ENCODE data around the gene IMP3.

The IMP3 gene

DNA sequence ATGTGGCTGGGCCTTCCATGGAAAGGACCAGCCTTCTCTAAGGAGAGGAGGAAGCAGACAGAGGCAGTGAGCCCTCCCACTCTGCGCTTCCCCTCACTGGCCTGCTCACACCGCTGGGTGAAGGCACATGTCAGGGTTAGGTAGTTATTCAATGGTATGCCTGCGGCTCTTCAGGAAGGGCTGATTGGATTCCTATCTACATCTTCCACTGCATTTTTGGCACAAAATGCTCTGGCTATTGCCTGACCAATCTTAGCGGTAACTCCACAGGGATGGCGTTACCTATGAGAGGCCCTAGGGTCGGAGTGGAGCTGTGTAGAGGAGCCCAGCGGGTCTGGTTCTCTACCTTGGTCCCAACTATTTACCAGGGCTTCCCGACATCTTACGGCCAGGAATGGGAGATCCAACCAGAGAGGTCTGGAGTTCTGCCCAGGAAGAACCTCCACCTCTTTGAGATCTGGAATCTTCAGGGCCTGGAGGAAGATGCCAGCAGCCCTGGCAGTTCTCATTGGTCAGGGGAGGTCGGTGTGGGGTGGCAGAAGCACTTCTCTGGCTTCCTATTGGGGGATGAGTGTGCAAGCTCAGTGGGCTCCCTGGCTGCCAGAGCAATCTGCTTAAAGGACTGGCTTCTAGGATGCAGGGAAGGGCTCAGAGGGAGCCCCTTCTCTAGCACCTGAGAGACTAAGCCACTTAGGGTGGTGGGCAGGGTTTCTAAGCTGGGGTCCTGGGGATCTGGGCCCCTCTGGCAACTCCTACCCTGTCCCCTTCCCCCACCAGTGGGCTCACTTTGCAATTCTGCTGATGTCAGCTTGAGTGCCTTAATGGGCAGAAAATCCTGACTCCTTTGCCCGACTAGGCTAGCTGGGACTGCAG is 31.9 kb upstream of the IMP3 start:
- Histone ChIP-seq H3K4me1 (ENCODE audit: control insufficient read depth, insufficient read depth, low read length, unreplicated experiment) (peaks cover 70% of the 10 kb centered on the region), H3K4me3 (ENCODE audit: low read depth, low read length) (0 out of 2 replicates have a peak overlapping the region, but pooled peaks have one; percentile 33), H3K27me3 (ENCODE audit: insufficient read depth, low read length) (no peaks in the 10 kb centered on the region), H3K79me2 (ENCODE audit: control insufficient read depth, insufficient read depth, low read length, unreplicated experiment) (no peaks in the 10 kb centered on the region), H3K27ac (ENCODE audit: low read depth, low read length) (peak overlapping the region; percentile 94), H3K36me3 (ENCODE audit: insufficient read depth, low read length) (no peaks in the 10 kb centered on the region), H2AFZ (ENCODE audit: low read length, unreplicated experiment) (no peak overlapping the region)

DNA sequence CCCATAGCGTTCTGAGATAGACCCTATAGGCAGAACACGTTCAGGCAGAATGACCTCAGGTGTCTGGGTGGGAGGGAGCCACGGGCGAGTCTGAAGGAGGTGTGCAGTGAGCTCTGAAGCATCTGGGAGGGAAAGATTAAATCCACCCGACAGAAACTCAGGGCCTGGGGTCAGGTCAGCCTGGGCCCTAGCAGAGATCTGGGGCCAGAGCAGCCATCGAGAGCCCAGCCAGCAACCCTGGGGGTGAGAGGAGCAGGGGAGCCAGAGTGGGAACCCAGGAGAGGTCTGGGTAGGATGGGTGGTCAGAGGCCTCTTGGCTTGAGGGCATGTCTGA is 29.8 kb upstream of the IMP3 start:
- 0 out of 2 replicates have a peak overlapping the region, but pooled peaks have one; percentile 4 for H3K27ac ChIP-seq (ENCODE audit: low read depth, low read length)
- H3K4me1 ChIP-seq (ENCODE audit: control insufficient read depth, insufficient read depth, low read length, unreplicated experiment) = peaks cover 83% of the 10 kb centered on the region

DNA sequence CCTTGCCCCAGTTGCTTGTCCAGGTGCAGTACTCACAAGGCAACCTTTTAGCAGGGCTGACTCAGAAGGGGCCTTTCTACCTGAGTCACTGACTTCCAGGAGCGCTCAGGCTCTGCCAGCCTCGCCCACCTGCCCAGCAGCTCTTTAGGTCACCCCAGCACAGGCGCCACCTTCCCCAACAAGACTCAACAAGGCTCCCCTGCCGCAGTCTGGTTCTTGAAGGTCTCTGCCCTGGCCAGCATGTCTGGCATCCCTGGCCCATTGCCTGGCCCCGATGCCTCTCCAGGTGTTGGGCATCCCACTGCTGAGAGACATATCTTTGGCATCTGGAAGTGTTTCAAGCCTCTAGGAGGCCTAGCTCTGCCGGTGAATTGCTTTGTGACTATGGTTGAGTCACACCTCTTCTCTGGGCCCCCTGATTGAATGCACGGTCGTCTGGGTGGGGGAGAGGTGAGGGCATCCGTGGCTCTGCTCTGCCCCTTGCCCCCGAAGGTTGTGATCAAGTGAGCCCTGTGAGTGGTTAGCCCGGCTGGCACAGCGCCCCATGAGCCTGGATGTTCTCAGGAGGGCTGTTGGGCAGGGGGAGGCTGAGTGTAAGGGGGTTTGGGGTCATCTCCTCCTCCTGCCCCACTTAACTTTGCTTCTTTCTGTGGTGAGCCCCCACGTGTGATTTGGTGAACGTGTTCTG is 29.3 kb upstream of the IMP3 start:
- H3K4me3 ChIP-seq (ENCODE audit: low read depth, low read length) = no peak overlapping the region
- peak overlapping the region; percentile 57 for H3K27ac ChIP-seq (ENCODE audit: low read depth, low read length)
- H3K79me2 ChIP-seq (ENCODE audit: control insufficient read depth, insufficient read depth, low read length, unreplicated experiment) = no peaks in the 10 kb centered on the region
- peaks cover 78% of the 10 kb centered on the region for H3K4me1 ChIP-seq (ENCODE audit: control insufficient read depth, insufficient read depth, low read length, unreplicated experiment)
- H3K27me3 ChIP-seq (ENCODE audit: insufficient read depth, low read length) = no peaks in the 10 kb centered on the region
- no peak overlapping the region for H2AFZ ChIP-seq (ENCODE audit: low read length, unreplicated experiment)
- no peaks in the 10 kb centered on the region for H3K36me3 ChIP-seq (ENCODE audit: insufficient read depth, low read length)

More for the DNA sequence above, 29.8 kb upstream of the IMP3 start:
- Histone ChIP-seq H3K79me2 (ENCODE audit: control insufficient read depth, insufficient read depth, low read length, unreplicated experiment) (no peaks in the 10 kb centered on the region), H3K27me3 (ENCODE audit: insufficient read depth, low read length) (no peaks in the 10 kb centered on the region), H3K36me3 (ENCODE audit: insufficient read depth, low read length) (no peaks in the 10 kb centered on the region), H3K4me3 (ENCODE audit: low read depth, low read length) (no peak overlapping the region), H2AFZ (ENCODE audit: low read length, unreplicated experiment) (no peak overlapping the region)

DNA sequence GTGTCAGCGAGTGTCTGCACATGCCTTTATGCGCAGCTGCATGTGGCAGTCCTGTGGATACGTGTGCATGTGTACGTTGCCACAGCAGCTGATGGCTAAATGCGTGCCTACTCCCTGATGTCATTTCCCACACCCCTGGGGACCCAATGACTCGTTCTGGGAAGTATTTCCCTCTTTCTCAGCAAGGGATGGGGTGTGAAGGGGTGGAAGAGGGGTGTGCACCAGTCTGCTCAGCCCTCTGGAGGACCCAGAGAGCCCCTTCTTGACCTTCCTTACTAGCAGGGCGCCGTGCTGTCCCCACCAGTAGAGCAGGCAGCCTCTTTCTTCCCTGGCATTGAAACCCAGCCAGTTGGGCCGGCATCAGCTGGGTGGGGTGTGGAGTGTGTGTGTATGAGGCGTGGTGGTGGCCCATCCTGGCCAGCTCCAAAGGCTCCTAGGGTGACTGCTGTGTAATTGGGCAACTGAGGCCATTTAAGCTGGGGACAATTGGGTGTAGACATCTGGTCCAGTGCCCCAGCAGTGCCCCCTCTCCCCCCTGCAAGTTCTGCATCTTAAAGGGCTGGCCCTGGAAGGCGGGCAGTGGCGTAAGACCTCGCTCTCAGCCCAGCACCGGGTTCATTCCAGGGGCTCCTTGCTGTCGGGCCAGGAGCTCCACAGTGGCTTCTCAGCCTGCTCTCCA is 26.9 kb upstream of the IMP3 start:
- no peaks in the 10 kb centered on the region for H3K36me3 ChIP-seq (ENCODE audit: insufficient read depth, low read length)
- no peaks in the 10 kb centered on the region for H3K79me2 ChIP-seq (ENCODE audit: control insufficient read depth, insufficient read depth, low read length, unreplicated experiment)
- peak overlapping the region; percentile 100 for H3K27ac ChIP-seq (ENCODE audit: low read depth, low read length)
- peak overlapping the region; percentile 63; the same call in 1 of the 2 replicates for H3K4me3 ChIP-seq (ENCODE audit: low read depth, low read length)
- H3K4me1 ChIP-seq (ENCODE audit: control insufficient read depth, insufficient read depth, low read length, unreplicated experiment) = peaks cover 54% of the 10 kb centered on the region
- H2AFZ ChIP-seq (ENCODE audit: low read length, unreplicated experiment) = no peak overlapping the region
- H3K27me3 ChIP-seq (ENCODE audit: insufficient read depth, low read length) = no peaks in the 10 kb centered on the region

DNA sequence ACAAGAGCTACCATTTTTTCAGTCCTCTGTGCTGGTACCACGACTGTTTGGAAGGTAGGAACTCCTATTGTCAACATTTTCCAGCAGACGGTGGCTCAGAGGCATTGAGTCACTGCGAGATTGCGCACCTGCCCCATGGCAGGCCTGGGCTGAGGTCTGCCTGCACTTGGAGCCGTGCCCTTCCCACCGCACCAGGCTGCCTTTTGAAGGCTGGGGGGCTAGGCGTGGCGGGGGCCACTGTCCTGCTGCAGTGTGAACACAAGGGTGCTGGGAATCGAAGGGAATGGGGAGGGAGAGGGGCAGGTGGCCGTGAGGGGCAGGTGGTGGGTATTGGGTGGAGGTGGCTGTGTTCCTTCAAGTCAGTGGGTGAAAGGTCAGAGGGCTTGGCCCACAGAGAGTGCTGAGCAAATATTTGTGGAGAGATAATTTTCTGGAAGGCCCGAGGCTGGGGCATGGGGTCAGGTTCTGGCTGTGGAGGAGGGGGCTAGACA is 24.0 kb upstream of the IMP3 start:
- Histone ChIP-seq H3K4me3 (ENCODE audit: low read depth, low read length) (no peak overlapping the region), H3K27ac (ENCODE audit: low read depth, low read length) (no peak overlapping the region), H3K79me2 (ENCODE audit: control insufficient read depth, insufficient read depth, low read length, unreplicated experiment) (peaks cover 8% of the 10 kb centered on the region), H3K27me3 (ENCODE audit: insufficient read depth, low read length) (no peaks in the 10 kb centered on the region), H3K4me1 (ENCODE audit: control insufficient read depth, insufficient read depth, low read length, unreplicated experiment) (peaks cover 58% of the 10 kb centered on the region), H2AFZ (ENCODE audit: low read length, unreplicated experiment) (no peak overlapping the region), H3K36me3 (ENCODE audit: insufficient read depth, low read length) (peaks cover under 1% of the 10 kb centered on the region; the same call in 1 of the 2 replicates)

DNA sequence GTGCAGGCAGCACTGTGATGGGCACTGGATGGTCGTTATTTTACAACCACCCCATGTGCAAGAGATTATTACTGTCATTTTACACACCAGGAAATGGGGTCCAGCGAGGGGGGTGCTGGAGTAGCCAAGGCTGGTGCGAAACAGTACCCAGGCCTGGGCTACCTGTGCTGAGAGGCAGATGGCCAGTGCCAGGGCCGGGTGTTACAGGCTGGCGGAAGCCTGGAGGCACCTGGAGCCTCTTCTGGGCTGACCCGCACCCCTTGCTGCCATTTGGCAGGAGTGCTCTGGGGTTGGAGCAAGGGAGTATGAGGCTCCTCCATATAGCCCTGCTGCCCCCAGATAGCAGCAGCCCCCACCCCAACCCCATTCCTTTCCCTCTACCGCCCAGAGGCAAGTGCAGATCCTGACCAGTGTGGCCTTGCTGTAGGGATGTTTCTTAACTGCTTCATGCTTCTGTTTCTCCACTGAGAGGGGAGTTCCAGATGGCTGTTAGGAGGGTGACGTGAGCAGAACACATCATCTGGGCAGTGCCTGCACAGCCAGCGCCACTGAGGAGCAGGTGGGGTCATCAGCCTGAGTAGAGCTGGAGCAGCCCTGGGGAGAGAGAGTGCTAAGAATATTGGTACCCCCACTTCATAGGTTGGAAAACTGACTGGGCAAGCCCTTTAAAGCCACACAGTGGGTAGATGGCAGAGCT is 22.9 kb upstream of the IMP3 start:
- Histone ChIP-seq H3K4me3 (ENCODE audit: low read depth, low read length) (no peak overlapping the region), H3K27ac (ENCODE audit: low read depth, low read length) (no peak overlapping the region), H3K4me1 (ENCODE audit: control insufficient read depth, insufficient read depth, low read length, unreplicated experiment) (peaks cover 53% of the 10 kb centered on the region)

DNA sequence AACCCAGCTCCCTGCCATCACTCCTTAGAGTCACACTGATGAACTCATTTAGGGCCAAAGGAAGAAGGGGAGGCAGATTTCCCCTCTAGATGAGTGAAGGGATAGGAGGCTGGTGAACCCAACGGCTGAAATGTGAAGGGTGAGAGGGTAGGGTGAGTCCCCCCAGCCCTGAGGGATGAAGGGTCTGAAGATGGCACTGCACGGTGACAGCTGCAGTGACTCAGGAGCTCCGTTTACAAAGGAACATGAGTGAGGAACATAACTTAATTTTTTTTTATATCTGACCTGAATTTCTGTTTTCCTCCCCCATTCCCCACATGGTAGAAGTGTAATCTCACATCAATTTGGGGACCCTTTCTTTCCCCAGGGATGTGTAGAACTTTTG is 21.7 kb upstream of the IMP3 start:
- Histone ChIP-seq H3K79me2 (ENCODE audit: control insufficient read depth, insufficient read depth, low read length, unreplicated experiment) (peaks cover 23% of the 10 kb centered on the region), H3K4me1 (ENCODE audit: control insufficient read depth, insufficient read depth, low read length, unreplicated experiment) (peaks cover 41% of the 10 kb centered on the region), H3K36me3 (ENCODE audit: insufficient read depth, low read length) (peaks cover 11% of the 10 kb centered on the region; the same call in 1 of the 2 replicates), H2AFZ (ENCODE audit: low read length, unreplicated experiment) (no peak overlapping the region), H3K27me3 (ENCODE audit: insufficient read depth, low read length) (no peaks in the 10 kb centered on the region), H3K27ac (ENCODE audit: low read depth, low read length) (peak overlapping the region; percentile 99), H3K4me3 (ENCODE audit: low read depth, low read length) (peak overlapping the region; percentile 43; the same call in 1 of the 2 replicates)

More for the DNA sequence above, 22.9 kb upstream of the IMP3 start:
- no peak overlapping the region for H2AFZ ChIP-seq (ENCODE audit: low read length, unreplicated experiment)
- peaks cover 9% of the 10 kb centered on the region; the same call in 1 of the 2 replicates for H3K36me3 ChIP-seq (ENCODE audit: insufficient read depth, low read length)
- peaks cover 11% of the 10 kb centered on the region for H3K79me2 ChIP-seq (ENCODE audit: control insufficient read depth, insufficient read depth, low read length, unreplicated experiment)
- H3K27me3 ChIP-seq (ENCODE audit: insufficient read depth, low read length) = no peaks in the 10 kb centered on the region

DNA sequence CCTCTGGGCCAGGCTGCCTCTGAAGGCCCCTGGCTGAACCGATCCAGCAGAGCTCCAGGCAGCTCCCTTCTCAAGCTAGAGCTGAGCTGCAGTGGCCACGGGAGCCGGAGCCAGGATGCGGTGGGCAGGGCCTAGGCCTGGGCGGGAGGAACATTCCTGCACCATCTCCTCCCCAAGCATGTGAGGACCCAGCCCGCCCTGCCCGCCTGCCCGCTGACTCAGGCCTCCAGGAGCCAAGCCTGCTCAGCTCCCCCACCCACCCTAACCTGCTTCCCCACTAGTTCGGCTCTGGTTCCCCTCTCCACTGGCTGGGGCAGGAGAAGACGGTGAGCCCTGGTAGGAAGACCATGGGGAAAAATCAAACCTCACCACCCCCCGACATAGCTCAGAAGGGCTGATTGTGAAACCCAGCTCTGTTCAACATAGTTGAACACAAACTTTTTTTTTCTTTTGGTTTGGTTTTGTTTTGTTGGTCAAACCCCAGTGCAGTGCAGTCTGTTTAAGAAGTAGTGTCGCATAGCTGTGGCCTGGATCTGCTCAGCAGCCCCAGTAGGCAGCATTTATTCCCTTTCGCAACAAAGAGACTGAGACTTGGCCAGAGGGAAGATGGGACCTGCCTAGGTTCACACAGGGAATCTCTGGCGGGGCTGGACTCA is 21.2 kb upstream of the IMP3 start:
- H3K27me3 ChIP-seq (ENCODE audit: insufficient read depth, low read length) = no peaks in the 10 kb centered on the region
- peaks cover 28% of the 10 kb centered on the region for H3K79me2 ChIP-seq (ENCODE audit: control insufficient read depth, insufficient read depth, low read length, unreplicated experiment)
- H3K4me3 ChIP-seq (ENCODE audit: low read depth, low read length) = peak overlapping the region; percentile 43; the same call in 1 of the 2 replicates
- H3K27ac ChIP-seq (ENCODE audit: low read depth, low read length) = peak overlapping the region; percentile 99
- peaks cover 37% of the 10 kb centered on the region for H3K4me1 ChIP-seq (ENCODE audit: control insufficient read depth, insufficient read depth, low read length, unreplicated experiment)
- peaks cover 15% of the 10 kb centered on the region; the same call in 1 of the 2 replicates for H3K36me3 ChIP-seq (ENCODE audit: insufficient read depth, low read length)
- no peak overlapping the region for H2AFZ ChIP-seq (ENCODE audit: low read length, unreplicated experiment)

DNA sequence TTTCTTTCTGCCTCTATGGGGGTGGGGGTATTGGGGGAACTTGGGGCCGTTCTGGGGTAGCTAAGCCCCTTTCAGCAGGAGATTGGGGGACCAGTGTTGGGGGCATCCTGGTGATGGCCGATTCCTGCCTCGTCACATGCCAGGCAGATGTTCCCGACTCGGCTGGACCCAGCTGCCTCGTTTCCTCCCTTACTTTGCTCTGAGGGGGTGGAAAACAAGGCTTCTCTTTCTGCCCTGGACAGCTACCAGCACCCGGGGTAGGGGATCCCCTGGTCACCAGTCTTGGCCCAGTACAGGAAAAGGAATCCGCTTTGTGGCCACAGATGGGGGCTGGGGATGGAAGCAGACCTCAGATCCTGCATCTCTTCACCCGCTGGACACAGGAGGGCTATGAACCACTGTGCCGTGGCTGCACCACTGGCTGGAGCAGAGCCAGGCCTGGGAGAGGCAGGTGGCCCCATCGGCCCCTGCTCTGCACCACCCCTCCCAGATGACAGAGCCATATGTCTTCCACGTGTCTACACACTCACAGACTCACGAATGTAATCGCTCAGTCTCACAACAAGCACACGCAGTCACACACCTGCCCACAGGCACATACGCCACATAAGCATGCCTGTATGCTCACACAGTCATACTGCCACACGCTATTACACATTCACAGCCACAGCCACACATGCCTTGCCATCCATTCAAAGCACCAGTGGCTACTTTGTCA is 20.1 kb upstream of the IMP3 start:
- H3K79me2 ChIP-seq (ENCODE audit: control insufficient read depth, insufficient read depth, low read length, unreplicated experiment) = peaks cover 38% of the 10 kb centered on the region
- H2AFZ ChIP-seq (ENCODE audit: low read length, unreplicated experiment) = no peak overlapping the region
- peaks cover 15% of the 10 kb centered on the region; the same call in 1 of the 2 replicates for H3K36me3 ChIP-seq (ENCODE audit: insufficient read depth, low read length)
- peaks cover 29% of the 10 kb centered on the region for H3K4me1 ChIP-seq (ENCODE audit: control insufficient read depth, insufficient read depth, low read length, unreplicated experiment)
- H3K27ac ChIP-seq (ENCODE audit: low read depth, low read length) = peak overlapping the region; percentile 99
- H3K4me3 ChIP-seq (ENCODE audit: low read depth, low read length) = no peak overlapping the region
- H3K27me3 ChIP-seq (ENCODE audit: insufficient read depth, low read length) = no peaks in the 10 kb centered on the region
